ENCODE measurements around the gene DRC1. TPM values are rescaled to one million over a fixed set of nuclear protein-coding genes. Genes with fewer than 3 reads are reported as not detected.

The DRC1 gene
- total RNA-seq, 1 donor from 2014 or later, result 0.13 TPM

DNA sequence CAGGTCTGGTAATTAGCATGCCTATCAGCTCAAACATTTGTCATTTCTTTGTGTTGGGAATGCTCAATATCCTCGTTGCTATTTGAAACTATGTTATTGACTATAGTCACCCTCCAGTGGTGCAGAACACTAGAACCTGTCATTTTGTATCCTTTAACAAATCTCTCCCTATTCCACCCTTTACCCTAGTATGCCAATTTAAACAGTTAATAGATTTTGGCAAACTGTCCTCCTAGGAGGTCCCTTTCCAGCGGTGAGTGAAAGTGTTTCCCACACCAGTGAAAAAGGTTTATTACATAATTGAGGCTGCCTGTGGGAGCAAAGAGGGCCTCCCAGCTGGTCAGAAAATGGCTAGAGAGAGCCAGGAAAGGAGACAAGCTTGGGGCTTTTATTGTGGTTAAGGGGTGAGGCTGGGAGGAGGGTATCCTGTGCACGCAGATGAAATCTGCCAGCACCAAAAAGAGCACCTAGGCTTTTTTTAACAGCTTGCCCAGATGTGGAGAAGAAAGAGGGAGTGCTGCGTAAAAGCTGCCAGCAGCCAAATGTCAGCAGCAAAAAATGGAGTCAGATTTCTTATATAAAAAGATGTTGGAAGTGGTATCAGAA is 1.8 kb upstream of the DRC1 start:
- no peak for DNase-seq (ENCODE audit: low read depth, low spot score)

- DNase-seq (ENCODE audit: low read depth, low spot score), result no peak
These were observed 997 bp upstream of the DRC1 start for GRCh38 chr2:26400723-26401122.

GRCh38 chr2:26407526-26407925 is 5.8 kb downstream of the DRC1 start:
- DNase-seq (ENCODE audit: low read depth, low spot score), result no peak

DNA sequence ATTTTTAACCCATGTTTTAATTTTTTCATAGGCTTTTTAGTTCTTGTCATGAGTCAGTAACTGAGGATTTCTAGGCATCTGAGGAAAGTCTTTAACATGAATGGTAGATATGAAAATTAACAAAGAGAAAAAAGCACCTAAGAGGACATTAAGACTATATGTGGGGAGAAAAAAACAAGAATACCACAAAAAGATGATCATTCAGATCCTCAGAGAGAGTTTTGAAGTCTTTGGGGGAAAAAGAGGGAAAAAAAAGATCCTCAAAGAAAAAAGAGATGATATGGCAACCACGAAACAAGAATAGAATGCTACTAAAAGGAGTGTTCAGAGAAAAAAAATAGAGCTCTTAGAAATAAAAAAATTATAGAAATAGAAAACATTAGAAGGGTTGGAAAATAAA is 8.1 kb downstream of the DRC1 start:
- no peak for DNase-seq (ENCODE audit: low read depth, low spot score)

DNA sequence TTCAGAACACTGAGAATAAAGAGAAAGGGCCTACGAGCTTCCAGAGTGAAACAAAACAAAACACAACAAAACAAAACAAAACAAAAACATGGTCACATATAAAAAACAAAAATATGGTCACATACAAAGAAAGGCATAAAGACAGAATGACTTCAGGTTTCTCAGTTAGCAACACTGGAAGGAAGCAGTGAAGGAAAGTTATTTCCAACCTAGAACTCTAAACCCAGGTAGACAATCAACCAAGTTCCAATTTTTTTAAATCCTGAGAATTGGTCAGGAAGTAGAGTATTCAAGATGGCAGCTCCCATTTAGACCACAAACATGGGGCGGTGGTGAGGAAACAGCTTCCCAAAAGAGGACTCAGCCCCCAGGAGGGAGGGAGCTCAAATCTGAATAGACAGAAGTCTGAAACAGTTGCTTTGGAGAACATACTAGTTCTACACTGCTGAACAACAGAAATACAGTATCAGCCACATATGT is 9.1 kb downstream of the DRC1 start:
- DNase-seq (ENCODE audit: low read depth, low spot score), result no peak

DNA sequence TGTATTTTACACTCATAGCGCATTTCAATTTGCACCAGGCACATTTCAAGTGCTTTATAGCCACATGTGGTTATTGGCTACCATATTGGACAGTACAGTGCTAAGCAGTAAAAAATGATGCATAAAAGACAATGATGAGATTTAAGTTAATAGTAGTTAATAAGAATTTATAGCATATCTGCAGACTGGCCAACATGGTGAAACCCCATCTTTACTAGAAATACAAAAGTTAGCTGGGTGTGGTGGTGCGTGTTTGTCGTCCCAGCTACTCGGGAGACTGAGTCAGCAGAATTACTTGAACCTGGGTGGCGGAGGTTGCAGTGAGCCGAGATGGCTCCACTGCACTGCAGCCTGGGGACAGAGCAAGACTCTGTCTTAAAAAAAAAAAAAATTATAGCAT is 9.7 kb downstream of the DRC1 start:
- DNase-seq (ENCODE audit: low read depth, low spot score), result no peak

DNA sequence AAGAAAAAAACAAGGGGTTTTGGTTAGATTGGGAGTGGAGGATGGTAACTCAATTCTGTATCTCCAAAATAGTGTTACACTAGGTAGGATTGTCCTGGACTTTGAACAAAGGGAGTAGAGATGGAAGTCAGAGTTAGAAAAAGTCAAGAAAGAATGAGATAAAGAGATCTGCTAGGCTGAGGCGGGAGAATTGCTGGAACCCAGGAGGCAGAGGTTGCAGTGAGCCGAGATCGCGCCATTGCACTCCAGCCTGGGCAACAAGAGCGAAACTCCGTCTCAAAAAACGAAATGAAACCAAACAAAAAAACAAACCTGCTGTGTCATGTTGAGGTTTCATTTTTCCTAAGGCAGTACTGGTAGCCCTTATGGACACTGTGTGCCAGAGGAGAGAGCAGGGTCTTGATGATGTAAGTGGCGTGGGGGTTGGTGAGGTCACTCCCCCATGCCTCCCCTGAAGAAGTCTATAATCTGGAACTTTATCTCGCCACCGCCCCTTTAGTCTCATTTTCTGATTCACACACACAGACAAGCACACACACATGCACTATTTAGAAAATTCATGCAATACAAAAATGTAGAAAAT is 10.5 kb downstream of the DRC1 start:
- no peak for DNase-seq (ENCODE audit: low read depth, low spot score)

- no peak for DNase-seq (ENCODE audit: low read depth, low spot score)
These were observed 12.6 kb downstream of the DRC1 start for GRCh38 chr2:26414311-26414710.

DNA sequence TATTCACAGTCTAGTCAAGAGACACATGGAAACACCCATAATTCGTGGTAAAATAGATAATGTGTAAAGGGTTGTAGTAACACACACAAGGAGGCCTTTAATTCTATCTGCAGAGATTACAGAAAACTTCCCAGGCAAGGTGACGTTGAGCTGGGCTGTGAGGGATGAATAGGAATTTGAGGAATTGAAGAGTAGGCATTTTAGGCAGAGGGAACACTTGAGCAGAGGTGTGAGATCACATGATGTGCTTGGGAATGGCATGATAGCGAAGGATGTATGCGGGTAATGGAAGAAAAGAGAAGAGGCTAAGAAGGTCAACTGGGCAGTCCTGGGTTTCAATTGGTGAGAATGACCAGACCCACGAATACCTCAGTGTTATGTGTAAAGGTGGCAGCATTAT is 20.2 kb downstream of the DRC1 start:
- DNase-seq (ENCODE audit: low read depth, low spot score), result no peak

DNA sequence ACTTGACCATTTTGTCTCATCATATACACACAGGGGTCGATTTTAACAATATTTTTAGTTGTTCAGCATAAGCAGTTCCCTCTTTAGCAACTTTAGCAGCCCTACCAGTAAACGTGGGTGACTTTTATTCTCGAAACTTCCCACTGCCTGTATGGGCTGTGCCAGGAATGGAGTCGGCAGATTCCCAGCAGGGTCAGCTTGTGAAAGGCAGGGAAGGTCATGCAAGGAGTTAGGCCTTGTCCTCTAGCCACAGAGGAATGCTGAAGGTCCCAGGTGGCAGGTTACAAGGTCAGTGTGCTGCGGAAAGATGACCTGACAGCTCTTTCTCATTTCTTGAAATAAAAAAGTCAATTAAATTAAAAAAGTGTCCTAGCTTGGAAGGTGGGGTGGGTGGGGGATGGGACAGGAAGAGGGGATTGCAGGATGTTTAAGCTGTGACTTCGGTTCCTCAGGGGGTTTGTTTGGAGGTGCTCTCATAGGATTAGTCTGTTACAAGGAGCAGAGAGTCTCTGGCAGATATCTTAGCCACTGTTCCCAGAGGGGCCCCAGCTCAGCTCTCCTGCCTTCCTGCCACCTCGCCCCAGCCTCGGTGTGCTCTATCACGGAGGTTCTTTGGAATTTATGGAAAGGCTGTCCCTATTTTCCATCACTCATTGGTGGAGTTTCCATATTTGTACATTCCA is 21.4 kb downstream of the DRC1 start:
- DNase-seq (ENCODE audit: low read depth, low spot score), result no peak

DNA sequence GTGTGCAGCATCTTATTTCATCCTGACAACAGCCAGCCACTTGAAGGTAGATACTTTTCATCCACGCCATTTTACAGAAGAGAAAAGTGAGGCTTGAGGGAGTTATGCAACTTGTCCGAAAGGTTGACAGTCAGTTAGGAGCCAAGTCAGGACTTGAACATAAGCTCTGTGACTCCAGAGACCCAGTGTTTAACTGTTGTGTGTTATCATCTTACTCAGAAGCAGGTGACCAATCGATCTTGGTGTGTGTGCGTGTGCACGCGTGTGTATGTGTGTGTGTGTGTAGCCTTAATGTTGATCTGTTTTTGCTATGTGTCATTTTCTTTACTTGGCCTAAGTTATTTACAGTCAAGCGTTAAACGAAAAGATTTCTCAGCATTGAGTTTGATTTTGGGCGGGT is 22.0 kb downstream of the DRC1 start:
- no peak for DNase-seq (ENCODE audit: low read depth, low spot score)

GRCh38 chr2:26424221-26424620 is 22.5 kb downstream of the DRC1 start:
- DNase-seq (ENCODE audit: low read depth, low spot score), result no peak

DNA sequence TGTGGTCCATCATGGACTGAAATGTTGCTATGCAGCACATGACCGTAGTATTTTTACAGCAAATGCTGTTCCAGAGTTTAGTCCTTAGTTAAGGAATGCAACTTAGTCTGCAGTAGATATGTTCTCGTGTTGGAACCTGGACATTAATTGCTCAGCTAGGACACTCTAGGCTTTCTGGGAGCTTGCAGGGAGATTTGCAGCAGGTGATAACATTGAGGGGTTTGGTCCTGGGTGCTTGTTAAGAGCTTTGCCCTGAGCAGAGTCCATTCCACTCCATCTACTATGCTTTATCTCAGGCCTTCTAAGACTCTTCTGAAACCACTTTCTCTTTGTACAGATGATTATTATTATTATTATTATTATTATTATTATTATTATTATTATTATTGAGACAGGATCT is 27.1 kb downstream of the DRC1 start:
- DNase-seq (ENCODE audit: low read depth, low spot score), result no peak

GRCh38 chr2:26429779-26430578 is 28.3 kb downstream of the DRC1 start:
- DNase-seq (ENCODE audit: low read depth, low spot score), result no peak

DNA sequence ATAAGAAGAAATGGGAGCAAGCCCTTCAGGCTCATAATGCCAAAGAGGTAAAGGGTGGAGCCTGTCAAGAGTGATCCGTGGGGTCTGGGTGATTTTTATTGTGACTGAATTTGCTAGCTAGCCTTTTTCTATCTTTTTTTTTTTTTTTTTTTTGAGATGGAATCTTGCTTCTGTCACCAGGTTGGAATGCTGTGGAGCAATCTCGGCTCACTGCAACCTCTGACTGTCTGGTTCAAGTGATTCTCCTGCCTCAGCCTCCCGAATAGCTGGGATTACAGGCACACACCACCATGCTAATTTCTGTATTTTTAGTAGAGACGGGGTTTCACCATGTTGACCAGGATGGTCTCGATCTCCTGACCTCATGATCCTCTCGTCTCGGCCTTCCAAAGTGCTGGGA is 29.1 kb downstream of the DRC1 start:
- no peak for DNase-seq (ENCODE audit: low read depth, low spot score)

DNA sequence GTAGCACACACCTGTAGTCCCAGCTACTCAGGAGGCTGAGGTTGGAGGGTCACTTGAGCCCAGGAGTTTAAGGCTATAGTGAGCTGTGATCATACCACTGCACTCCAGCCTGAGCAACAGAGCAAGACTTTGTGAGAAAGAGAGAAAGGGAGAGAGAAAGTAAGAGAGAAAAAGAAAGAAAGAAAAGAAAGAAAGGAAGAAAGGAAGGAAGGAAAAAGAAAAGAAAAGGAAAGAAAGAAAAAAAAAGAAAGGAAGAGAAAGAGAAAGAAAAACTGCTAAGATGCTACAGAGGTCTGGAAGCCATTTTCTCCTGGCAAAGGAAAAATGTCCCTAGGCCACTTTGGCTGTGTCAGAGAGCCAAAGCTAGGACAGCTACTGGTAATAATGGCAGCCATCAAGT is 30.6 kb downstream of the DRC1 start:
- no peak for DNase-seq (ENCODE audit: low read depth, low spot score)

DNA sequence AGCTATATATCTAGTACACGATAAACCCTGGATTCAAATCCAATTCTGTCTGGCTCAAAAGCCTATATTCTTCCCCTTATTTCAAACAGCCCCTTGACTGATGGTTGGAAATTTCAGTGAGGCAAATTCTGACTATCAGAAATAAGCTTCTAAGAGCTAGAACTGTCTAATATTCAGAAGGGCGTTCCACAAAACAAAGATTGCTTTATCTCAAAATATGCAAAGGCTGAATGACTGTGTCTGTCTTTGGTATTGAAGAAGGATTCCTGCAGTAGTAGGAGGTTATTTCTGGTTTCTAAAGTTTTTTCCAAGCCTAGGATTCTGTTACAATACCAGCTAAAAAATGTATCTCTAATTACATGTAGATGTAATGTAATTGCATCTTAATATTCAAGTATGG is 31.1 kb downstream of the DRC1 start:
- DNase-seq (ENCODE audit: low read depth, low spot score), result no peak

- no peak for DNase-seq (ENCODE audit: low read depth, low spot score)
These were observed 33.4 kb downstream of the DRC1 start for GRCh38 chr2:26435106-26435505.

DNA sequence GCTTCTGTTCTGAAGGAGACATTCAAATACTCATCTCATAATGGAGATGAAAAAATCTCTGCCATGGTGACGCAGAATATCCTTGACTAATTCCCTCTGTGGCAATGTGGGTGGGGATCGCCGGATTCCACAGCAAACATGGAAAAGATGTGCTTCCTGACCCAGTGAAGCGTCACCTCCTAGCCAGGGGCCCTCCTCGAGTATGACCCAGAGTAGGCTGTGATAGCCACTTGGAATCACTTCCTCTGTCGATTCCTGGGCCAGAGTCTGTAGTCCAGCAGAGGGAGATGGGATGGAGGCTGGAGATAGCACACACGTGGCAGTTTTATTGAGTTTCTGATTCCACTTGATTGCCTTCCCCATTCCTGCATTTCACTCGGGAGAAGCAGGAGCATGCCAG is 36.8 kb downstream of the DRC1 start:
- DNase-seq (ENCODE audit: low read depth, low spot score), result no peak

DNA sequence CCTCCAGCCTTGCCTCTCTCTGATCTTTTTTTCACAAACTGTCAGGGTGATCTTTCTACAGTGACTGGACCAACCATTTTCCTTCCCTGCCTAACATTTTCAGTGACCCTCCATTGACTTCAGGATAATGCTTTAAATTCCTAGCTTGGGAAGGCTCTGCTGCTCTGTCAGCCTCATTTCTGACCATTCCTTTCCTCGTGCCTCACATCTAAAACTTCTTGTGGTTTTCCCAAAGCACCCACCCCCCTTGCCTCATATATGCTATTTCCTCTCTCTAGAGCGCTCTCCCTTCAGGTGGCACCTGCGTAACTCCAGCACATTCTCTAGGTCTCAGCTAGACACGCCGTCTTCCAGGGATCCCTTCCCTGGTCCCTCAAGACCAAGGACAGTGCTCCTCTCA is 37.2 kb downstream of the DRC1 start:
- DNase-seq (ENCODE audit: low read depth, low spot score), result no peak

DNA sequence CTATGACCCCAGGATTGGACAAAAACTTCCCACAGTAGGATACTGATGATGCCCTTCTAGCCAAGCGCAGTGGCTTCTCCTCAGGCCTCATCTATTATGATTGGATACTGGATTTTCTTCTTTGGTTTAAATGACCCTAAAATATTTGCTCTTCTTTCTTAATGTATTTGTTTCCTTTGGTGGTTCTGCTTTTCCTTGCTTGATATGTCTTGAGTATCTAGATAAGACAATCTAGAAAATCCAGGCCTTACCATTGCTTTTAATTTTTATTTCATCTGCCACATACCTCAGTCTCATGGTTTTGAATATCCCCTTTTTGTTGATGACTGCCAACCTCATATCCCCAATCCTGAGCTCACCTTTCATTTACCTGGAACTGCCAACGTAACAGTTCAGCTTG is 40.6 kb downstream of the DRC1 start:
- DNase-seq (ENCODE audit: low read depth, low spot score), result no peak

- no peak for DNase-seq (ENCODE audit: low read depth, low spot score)
These were observed 41.0 kb downstream of the DRC1 start for GRCh38 chr2:26442707-26443106.

Measured in pulmonary artery endothelial cell (primary cell).